SK-N-SH (cell line): ENCODE results near the gene TLE1. TPM values are rescaled to one million over a fixed set of nuclear protein-coding genes. Genes with fewer than 3 reads are reported as not detected.

ENCODE experiments used
- CTCF ChIA-PET: fragments of 300-600, 350-600 bp; formaldehyde crosslinking; extraction: SDS; loops from one replicate; lab custom pipeline; 2021; lab: Yijun Ruan, JAX
- POLR2A ChIA-PET: fragments of 350-600 bp; sonication (Branson Sonifier 250); formaldehyde crosslinking; extraction: SDS; loops from one replicate; lab custom pipeline; 2020; ENCODE audit warnings: antibody characterized with exemption, inconsistent platforms; lab: Yijun Ruan, JAX
- DNase-seq: peaks from one replicate; pipeline ENCODE4 v3.0.0; 2012
- H2AFZ ChIP-seq: fragments of 200-600 bp; sonication (generic); 2 replicates; pipeline ENCODE4 v1.8.1; 2016; ENCODE audit warnings: antibody characterized with exemption, mild to moderate bottlenecking, low read depth
- H3F3A ChIP-seq: fragments of 200-600 bp; sonication (generic); replicated peaks from 2 replicates; pipeline ENCODE3; 2016; ENCODE audit warnings: antibody characterized with exemption, mild to moderate bottlenecking; ENCODE audit not compliant: insufficient read depth
- H3K27ac ChIP-seq, 2 experiments: fragments of 200-500 bp in 1 of 2; fragments of 200-600 bp in 1 of 2; sonication (Bioruptor generic) in 1 of 2; sonication (generic), shearing (Covaris generic) in 1 of 2; 2 replicates each; pipeline versions ENCODE4 v1.5.1 to v1.6.1; 2014 to 2016; ENCODE audit warnings: low read depth in 2 of 2, inconsistent platforms in 1 of 2, low read length in 1 of 2, mild to moderate bottlenecking in 1 of 2, mixed read lengths in 1 of 2
- H3K27me3 ChIP-seq: fragments of 200-600 bp; sonication (generic), shearing (Covaris generic); 2 replicates; pipeline ENCODE4 v1.6.1; 2016; ENCODE audit warnings: mixed run types; ENCODE audit not compliant: insufficient read depth
- H3K36me3 ChIP-seq, 2 experiments: fragments of 200-500 bp in 1 of 2; fragments of 200-600 bp in 1 of 2; sonication (Bioruptor generic) in 1 of 2; sonication (generic) in 1 of 2; replicated peaks in 1 of 2; 2 replicates each; pipeline versions ENCODE3 to v1.5.1; 2014 to 2016; ENCODE audit warnings: low read length in 1 of 2, mild to moderate bottlenecking in 1 of 2; ENCODE audit not compliant: insufficient read depth in 2 of 2, control insufficient read depth in 1 of 2
- H3K4me1 ChIP-seq, 2 experiments: fragments of 200-500 bp in 1 of 2; fragments of 200-600 bp in 1 of 2; sonication (Bioruptor generic) in 1 of 2; sonication (generic), shearing (Covaris generic) in 1 of 2; 2 replicates each; pipeline versions ENCODE4 v1.5.1 to v1.6.1; 2014 to 2016; ENCODE audit warnings: low read depth in 1 of 2, low read length in 1 of 2, mixed run types in 1 of 2; ENCODE audit not compliant: insufficient read depth in 2 of 2, control insufficient read depth in 1 of 2
- H3K4me2 ChIP-seq: fragments of 200-600 bp; sonication (generic), shearing (Covaris generic); 2 replicates; pipeline ENCODE4 v1.6.1; 2017; ENCODE audit warnings: mixed run types
- H3K4me3 ChIP-seq, 2 experiments: fragments of 200-500 bp in 1 of 2; fragments of 200-600 bp in 1 of 2; sonication (Bioruptor generic) in 1 of 2; sonication (generic), shearing (Covaris generic) in 1 of 2; 2 replicates each; pipeline versions ENCODE4 v1.5.1 to v1.8.1; 2014 to 2016; ENCODE audit warnings: low read depth in 2 of 2, inconsistent platforms in 1 of 2, low read length in 1 of 2, mild to moderate bottlenecking in 1 of 2, mixed read lengths in 1 of 2, moderate library complexity in 1 of 2
- H3K79me2 ChIP-seq: fragments of 200-600 bp; sonication (generic); 2 replicates; pipeline ENCODE4 v1.8.1; 2017; ENCODE audit warnings: mild to moderate bottlenecking; ENCODE audit not compliant: insufficient read depth
- H3K9ac ChIP-seq: fragments of 200-600 bp; sonication (generic); 2 replicates; pipeline ENCODE4 v1.6.1; 2017; ENCODE audit warnings: mixed run types
- H3K9me2 ChIP-seq: fragments of 200-600 bp; sonication (generic); 2 replicates; pipeline ENCODE4 v1.6.1; 2017; ENCODE audit warnings: mixed run types
- H3K9me3 ChIP-seq: fragments of 200-600 bp; sonication (generic); 2 replicates; pipeline ENCODE4 v1.6.1; 2017; ENCODE audit warnings: mixed run types, mild to moderate bottlenecking, moderate library complexity
- H4K20me1 ChIP-seq: fragments of 200-600 bp; sonication (generic); 2 replicates; pipeline ENCODE4 v1.6.1; 2017; ENCODE audit warnings: mild to moderate bottlenecking, mixed run types; ENCODE audit not compliant: insufficient read depth
- CHD2 ChIP-seq: fragments of 150-350 bp; IDR thresholded peaks from 2 replicates; pipeline ENCODE4 v1.6.1; 2018; ENCODE audit warnings: low read length; ENCODE audit not compliant: partially characterized antibody
- ELF1 ChIP-seq: IDR thresholded peaks from 2 replicates; pipeline ENCODE4 v1.4.0; 2012
- EP300 ChIP-seq, 2 experiments: IDR thresholded peaks; 2 replicates each; pipeline versions ENCODE4 v1.4.0 to v1.6.1; 2012; ENCODE audit warnings: borderline replicate concordance in 1 of 2, low read depth in 1 of 2, low read length in 1 of 2
- FOSL2 ChIP-seq: IDR thresholded peaks from 2 replicates; pipeline ENCODE4 v1.4.0; 2012; ENCODE audit warnings: low read depth, mild to moderate bottlenecking, moderate library complexity, borderline replicate concordance
- FOXM1 ChIP-seq: IDR thresholded peaks from 2 replicates; pipeline ENCODE4 v1.4.0; 2012; ENCODE audit warnings: low read depth, mild to moderate bottlenecking
- GABPA ChIP-seq: IDR thresholded peaks from 2 replicates; pipeline ENCODE4 v1.4.0; 2012; ENCODE audit warnings: low read depth, mild to moderate bottlenecking
- GATA2 ChIP-seq: sonication (generic); formaldehyde crosslinking; IDR thresholded peaks from 2 replicates; pipeline ENCODE4 v1.5.0; 2020; ENCODE audit warnings: mild to moderate bottlenecking, missing genetic modification reagents
- JUND ChIP-seq: IDR thresholded peaks from 2 replicates; pipeline ENCODE4 v1.4.0; 2012
- MEF2A ChIP-seq: IDR thresholded peaks from 2 replicates; pipeline ENCODE4 v1.4.0; 2012; ENCODE audit warnings: low read depth, borderline replicate concordance
- MXI1 ChIP-seq: IDR thresholded peaks from 2 replicates; pipeline ENCODE4 v1.6.1; 2012; ENCODE audit warnings: mild to moderate bottlenecking, low read depth, low read length, improper control_type of control experiment
- NFIC ChIP-seq: IDR thresholded peaks from 2 replicates; pipeline ENCODE4 v1.4.0; 2012; ENCODE audit warnings: borderline replicate concordance
- POLR2AphosphoS5 ChIP-seq: IDR thresholded peaks from 2 replicates; pipeline ENCODE4 v1.6.1; 2012; ENCODE audit warnings: low read depth, low read length
- RFX5 ChIP-seq: IDR thresholded peaks from 2 replicates; pipeline ENCODE4 v1.6.1; 2012; ENCODE audit warnings: mild to moderate bottlenecking, improper control_type of control experiment, low read length
- RXRA ChIP-seq: IDR thresholded peaks from 2 replicates; pipeline ENCODE4 v1.4.0; 2012; ENCODE audit warnings: low read depth, mild to moderate bottlenecking, borderline replicate concordance
- SIN3A ChIP-seq: IDR thresholded peaks from 2 replicates; pipeline ENCODE4 v1.6.1; 2012; ENCODE audit warnings: low read depth, mild to moderate bottlenecking, low read length, moderate library complexity, borderline replicate concordance
- TAF1 ChIP-seq: IDR thresholded peaks from 2 replicates; pipeline ENCODE4 v1.6.1; 2012; ENCODE audit warnings: low read depth, mild to moderate bottlenecking, low read length, moderate library complexity, borderline replicate concordance
- TCF12 ChIP-seq: IDR thresholded peaks from 2 replicates; pipeline ENCODE4 v1.4.0; 2012
- TEAD4 ChIP-seq: IDR thresholded peaks from 2 replicates; pipeline ENCODE4 v1.4.0; 2012; ENCODE audit warnings: mild to moderate bottlenecking, borderline replicate concordance; ENCODE audit not compliant: insufficient read depth
- YY1 ChIP-seq: IDR thresholded peaks from 2 replicates; pipeline ENCODE4 v1.4.0; 2012; ENCODE audit warnings: low read depth, mild to moderate bottlenecking
- WGBS: methylation state at CpG from one replicate; pipeline ENCODE4 v1.1.6; 2017; ENCODE audit warnings: low lambda C conversion rate; 5-methylcytosine and 5-hydroxymethylcytosine counted together
- polyA plus RNA-seq, 3 experiments: library from polyadenylated mRNA; depleted of rRNA; stranded (reverse); fragments of >200 nt; gene quantifications; 2 replicates each; pipeline ENCODE4 v1.2.3, GENCODE V29; 2012
- TF ChIP-seq, protein P1 (sequence below): IDR thresholded peaks from 2 replicates; pipeline ENCODE4 v1.4.0; 2012; ENCODE audit warnings: low read depth
- TF ChIP-seq, protein P2 (sequence below): IDR thresholded peaks from 2 replicates; pipeline ENCODE4 v1.6.1; 2012; ENCODE audit warnings: mild to moderate bottlenecking, low read depth, low read length, moderate library complexity
- TF ChIP-seq, protein P3 (sequence below): IDR thresholded peaks from 2 replicates; pipeline ENCODE4; 2012

TLE1 gene
- polyA plus RNA-seq, 1 of the 3 experiments (the other 2 are of a cell fraction) = 33.0 TPM

DNA sequence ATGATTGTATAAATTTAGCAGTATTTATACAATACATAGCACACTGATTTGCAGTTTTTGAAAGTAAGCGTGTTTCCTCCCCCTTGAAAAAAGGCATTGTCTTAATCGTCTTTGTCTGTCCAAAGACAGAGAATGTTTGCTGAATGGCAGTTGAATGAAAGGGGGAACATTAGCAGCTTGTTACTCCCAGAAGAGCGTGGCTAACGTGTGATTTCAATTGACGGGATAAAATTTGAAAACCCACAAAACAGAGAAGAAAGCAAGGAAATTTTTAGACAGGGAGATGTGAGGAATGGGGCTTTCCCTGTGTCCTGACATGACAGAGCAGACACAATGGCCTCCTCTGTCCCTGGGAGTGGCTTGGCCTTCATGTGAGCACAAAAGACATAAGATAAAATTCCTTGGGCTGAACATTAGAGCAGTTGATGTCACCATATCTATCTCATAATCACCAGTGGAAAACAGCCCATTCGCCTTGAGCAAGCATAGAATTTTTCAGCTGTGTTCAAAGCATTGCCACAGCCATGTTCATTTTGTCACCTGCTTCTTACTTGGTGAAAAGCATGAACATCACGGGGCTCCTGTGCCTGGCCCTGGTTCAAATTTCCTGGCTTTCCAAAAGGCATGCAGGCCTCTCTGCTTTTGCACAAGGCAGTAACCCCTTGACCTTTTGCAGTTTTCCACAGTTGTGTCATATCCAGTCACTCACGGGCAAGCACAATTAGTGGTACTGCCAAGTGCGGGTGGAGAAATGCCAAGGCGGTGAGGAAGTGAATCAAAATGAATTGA lies 126.9 kb downstream of the TLE1 start:
- Histone ChIP-seq H3K9me2 (no peaks in the 10 kb centered on the region), H2AFZ (no peak overlapping the region), H3K79me2 (no peaks in the 10 kb centered on the region), H3K4me1 (peaks cover 7 to 39% of the 10 kb centered on the region in 2 experiments), H3K9ac (no peak overlapping the region), H3K9me3 (no peaks in the 10 kb centered on the region), H3K27me3 (no peaks in the 10 kb centered on the region), H3K4me3 (no peak overlapping the region), H3K4me2 (no peak overlapping the region), H3F3A (peaks cover 15% of the 10 kb centered on the region), H3K27ac (peak overlapping the region in 1 of 2 experiments; percentile 68; a peak in 2 of 4 replicates), H4K20me1 (no peaks in the 10 kb centered on the region), H3K36me3 (no peaks in the 10 kb centered on the region)
- DNase-seq = no peak
- ChIA-PET POLR2A (no interaction called here), CTCF (no interaction called here)
- TF ChIP-seq FOXM1 = no peak
- no peak for TF ChIP-seq RFX5
- TF ChIP-seq, protein P1, sequence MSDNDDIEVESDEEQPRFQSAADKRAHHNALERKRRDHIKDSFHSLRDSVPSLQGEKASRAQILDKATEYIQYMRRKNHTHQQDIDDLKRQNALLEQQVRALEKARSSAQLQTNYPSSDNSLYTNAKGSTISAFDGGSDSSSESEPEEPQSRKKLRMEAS = peak; percentile 81
- TF ChIP-seq ELF1 = no peak
- no peak for TF ChIP-seq MXI1
- TF ChIP-seq SIN3A = peak; percentile 28; the same call in 1 of the 2 replicates
- peak; percentile 77 for TF ChIP-seq FOSL2
- TF ChIP-seq EP300 (IDR thresholded peaks at IDR 0.05; ENCODE audit: borderline replicate concordance in 1 of 2, low read depth in 1 of 2, low read length in 1 of 2) = peak in 1 of 2 experiments; percentile 87; a peak in 3 of 4 replicates
- peak; percentile 73 for TF ChIP-seq TEAD4
- TF ChIP-seq GABPA = no peak
- peak; percentile 81 for TF ChIP-seq TCF12
- TF ChIP-seq, protein P2, sequence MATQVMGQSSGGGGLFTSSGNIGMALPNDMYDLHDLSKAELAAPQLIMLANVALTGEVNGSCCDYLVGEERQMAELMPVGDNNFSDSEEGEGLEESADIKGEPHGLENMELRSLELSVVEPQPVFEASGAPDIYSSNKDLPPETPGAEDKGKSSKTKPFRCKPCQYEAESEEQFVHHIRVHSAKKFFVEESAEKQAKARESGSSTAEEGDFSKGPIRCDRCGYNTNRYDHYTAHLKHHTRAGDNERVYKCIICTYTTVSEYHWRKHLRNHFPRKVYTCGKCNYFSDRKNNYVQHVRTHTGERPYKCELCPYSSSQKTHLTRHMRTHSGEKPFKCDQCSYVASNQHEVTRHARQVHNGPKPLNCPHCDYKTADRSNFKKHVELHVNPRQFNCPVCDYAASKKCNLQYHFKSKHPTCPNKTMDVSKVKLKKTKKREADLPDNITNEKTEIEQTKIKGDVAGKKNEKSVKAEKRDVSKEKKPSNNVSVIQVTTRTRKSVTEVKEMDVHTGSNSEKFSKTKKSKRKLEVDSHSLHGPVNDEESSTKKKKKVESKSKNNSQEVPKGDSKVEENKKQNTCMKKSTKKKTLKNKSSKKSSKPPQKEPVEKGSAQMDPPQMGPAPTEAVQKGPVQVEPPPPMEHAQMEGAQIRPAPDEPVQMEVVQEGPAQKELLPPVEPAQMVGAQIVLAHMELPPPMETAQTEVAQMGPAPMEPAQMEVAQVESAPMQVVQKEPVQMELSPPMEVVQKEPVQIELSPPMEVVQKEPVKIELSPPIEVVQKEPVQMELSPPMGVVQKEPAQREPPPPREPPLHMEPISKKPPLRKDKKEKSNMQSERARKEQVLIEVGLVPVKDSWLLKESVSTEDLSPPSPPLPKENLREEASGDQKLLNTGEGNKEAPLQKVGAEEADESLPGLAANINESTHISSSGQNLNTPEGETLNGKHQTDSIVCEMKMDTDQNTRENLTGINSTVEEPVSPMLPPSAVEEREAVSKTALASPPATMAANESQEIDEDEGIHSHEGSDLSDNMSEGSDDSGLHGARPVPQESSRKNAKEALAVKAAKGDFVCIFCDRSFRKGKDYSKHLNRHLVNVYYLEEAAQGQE = no peak
- peak; percentile 77 for TF ChIP-seq JUND
- TF ChIP-seq GATA2 (CRISPR knock-in tag) = no peak
- no peak for TF ChIP-seq TAF1
- peak; percentile 94 for TF ChIP-seq NFIC
- no peak for TF ChIP-seq MEF2A
- TF ChIP-seq, protein P3, sequence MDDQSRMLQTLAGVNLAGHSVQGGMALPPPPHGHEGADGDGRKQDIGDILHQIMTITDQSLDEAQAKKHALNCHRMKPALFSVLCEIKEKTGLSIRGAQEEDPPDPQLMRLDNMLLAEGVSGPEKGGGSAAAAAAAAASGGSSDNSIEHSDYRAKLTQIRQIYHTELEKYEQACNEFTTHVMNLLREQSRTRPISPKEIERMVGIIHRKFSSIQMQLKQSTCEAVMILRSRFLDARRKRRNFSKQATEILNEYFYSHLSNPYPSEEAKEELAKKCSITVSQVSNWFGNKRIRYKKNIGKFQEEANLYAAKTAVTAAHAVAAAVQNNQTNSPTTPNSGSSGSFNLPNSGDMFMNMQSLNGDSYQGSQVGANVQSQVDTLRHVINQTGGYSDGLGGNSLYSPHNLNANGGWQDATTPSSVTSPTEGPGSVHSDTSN = peak; percentile 76
- peak; percentile 62; the same call in 1 of the 2 replicates for TF ChIP-seq POLR2AphosphoS5
- no peak for TF ChIP-seq CHD2
- peak; percentile 42; the same call in 1 of the 2 replicates for TF ChIP-seq YY1
- TF ChIP-seq RXRA = peak; percentile 92
- WGBS = 66% methylated on average over 10 of the region's 10 CpGs
